Measurements from ENCODE around the gene MRPL20.

- no peak for TF ChIP-seq JUNB (CRISPR knock-in tag; conservative IDR thresholded peaks at IDR 0.05)
- no peak for TF ChIP-seq KDM2B (CRISPR knock-in tag; IDR thresholded peaks at IDR 0.05)
- no peak for TF ChIP-seq CTCF (IDR thresholded peaks at IDR 0.05 in 2 of 3, conservative IDR thresholded peaks at IDR 0.05 in 1 of 3; ENCODE audit: insufficient read depth in 2 of 3, low read depth in 1 of 3, low read length in 3 of 3)
- TF ChIP-seq POLR2A (conservative IDR thresholded peaks at IDR 0.05) = no peak
- no peak for TF ChIP-seq NR2C2 (CRISPR knock-in tag; IDR thresholded peaks at IDR 0.05)
- TF ChIP-seq NR2C2 (tag; IDR thresholded peaks at IDR 0.05) = no peak
- no peak for TF ChIP-seq SP2 (IDR thresholded peaks at IDR 0.05; ENCODE audit: extremely low read depth, low read depth, low read length, poor library complexity, severe bottlenecking)
- TF ChIP-seq CBFB (CRISPR knock-in tag; IDR thresholded peaks at IDR 0.05) = no peak
- no peak for TF ChIP-seq RAD21 (CRISPR knock-in tag; conservative IDR thresholded peaks at IDR 0.05 in 1 of 2, IDR thresholded peaks at IDR 0.05 in 1 of 2)
- no peak for TF ChIP-seq ELF1 (tag; IDR thresholded peaks at IDR 0.05)
- TF ChIP-seq MAX (CRISPR knock-in tag; IDR thresholded peaks at IDR 0.05) = no peak
- TF ChIP-seq DDX20 (tag; IDR thresholded peaks at IDR 0.05; ENCODE audit: low read depth) = no peak
- no peak for TF ChIP-seq POLR2AphosphoS2 (IDR thresholded peaks at IDR 0.05; ENCODE audit: low read length)
Observed at GRCh38 chr1:1395166-1395565, 11.9 kb downstream of the MRPL20 start.
